Adrenal gland (tissue), 12 donors: ENCODE data around the gene RESF1. TPM values are rescaled to one million over a fixed set of nuclear protein-coding genes. Genes with fewer than 3 reads are reported as not detected.

Experiments used
- DNase-seq, 7 donors: peaks; one replicate each; pipeline ENCODE4 v3.0.0-alpha.2; 2019 to 2020
- H3K27ac ChIP-seq, 5 donors: fragments of 200-600 bp; sonication (generic) in 4 of 5; 1 replicate in 3 of 5; 2 replicates in 2 of 5; pipeline versions ENCODE4 v1.5.1 to v1.8.0; 2016 to 2020; ENCODE audit warnings: mild to moderate bottlenecking in 1 of 5
- H3K27me3 ChIP-seq: fragments of 200-600 bp; 2 replicates; pipeline ENCODE4 v1.8.0; 2021
- H3K36me3 ChIP-seq, 2 donors: fragments of 200-600 bp; replicated peaks in 1 of 2; 1 replicate in 1 of 2; 2 replicates in 1 of 2; pipeline versions ENCODE4 v1.5.1 to v1.8.0; 2018 to 2022
- H3K4me1 ChIP-seq, 2 donors: fragments of 200-600 bp; replicated peaks in 1 of 2; 1 replicate in 1 of 2; 2 replicates in 1 of 2; pipeline versions ENCODE4 v1.5.1 to v1.8.0; 2018 to 2021
- H3K4me3 ChIP-seq, 4 donors: fragments of 200-600 bp; sonication (generic) in 3 of 4; one replicate each; pipeline ENCODE4 v1.5.1; 2016 to 2018
- H3K9me3 ChIP-seq, 3 donors: fragments of 200-600 bp; sonication (generic) in 1 of 3; replicated peaks in 1 of 3; 1 replicate in 2 of 3; 2 replicates in 1 of 3; pipeline versions ENCODE4 v1.5.1 to v1.8.0; 2016 to 2021
- CTCF ChIP-seq, 6 experiments: fragments of 450-650 bp in 4 of 6; fragments of 200-600 bp in 2 of 6; sonication (generic) in 1 of 6; IDR thresholded peaks; 1 replicate in 5 of 6; 2 replicates in 1 of 6; pipeline versions ENCODE4 v1.5.1 to v1.8.0; 2016 to 2021; ENCODE audit warnings: antibody characterized with exemption in 6 of 6, mild to moderate bottlenecking in 2 of 6, moderate library complexity in 1 of 6
- POLR2A ChIP-seq, 2 donors: fragments of 450-650 bp; IDR thresholded peaks; one replicate each; pipeline ENCODE4 v1.6.1; 2017; ENCODE audit warnings: antibody characterized with exemption in 2 of 2, mild to moderate bottlenecking in 2 of 2, moderate library complexity in 1 of 2
- WGBS, 4 donors: extraction: QIAGEN DNeasy Blood & Tissue Kit in 2 of 4; methylation state at CpG; one replicate each; pipeline versions ENCODE4 v1.1.5 to v1.1.7; 2013 to 2017; 5-methylcytosine and 5-hydroxymethylcytosine counted together
- intact Hi-C, 2 donors: fragments of 100-400 bp; cut with DNase I; formaldehyde crosslinking; loops; one replicate each; pipeline versions ENCODE4 v1.14.1 to v1.15.0; 2022 to 2023
- polyA plus RNA-seq, 3 donors: library from polyadenylated mRNA; stranded (reverse); fragments of 200-250 nt in 2 of 3; fragments of 350-450 nt in 1 of 3; fragmentation: Illumina TruSeq in 1 of 3; extraction: RNeasy Lipid Tissue Mini Kit (QIAGEN cat#74804) in 1 of 3; gene quantifications; one replicate each; pipeline ENCODE4 v1.2.3, GENCODE V29; 2013 to 2014
- total RNA-seq, 9 donors: library from RNA; depleted of rRNA in 4 of 9; stranded (reverse); fragments of >200 nt in 4 of 9; fragments of 120-200 nt in 1 of 9; fragmentation: NEBNext Ultra II Directional in 1 of 9; extraction: Animal tissue kit (Norgen Biotek cat#: 25700) in 1 of 9; gene quantifications; one replicate each; pipeline versions ENCODE4 v1.1.0 to v1.2.4, GENCODE V29; 2013 to 2023
- donor health status: healthy with polysubstance abuse.
- donor health status: Bipolar disorder and iron deficiency.
- donor health status: DM: yes; HTN: yes; CAD: no.
- donor health status: DM: no; HTN: no; CAD: no.
- donor health status: DM: no; HTN: no; CAD: no.
- donor health status: DM: yes; HTN: yes; CAD: no.

The RESF1 gene
- total and polyA plus RNA-seq, 12 donors: 8.2 to 83.0 (median 31.8) TPM

- DNase-seq: no peak
Measured at GRCh38 chr12:32003654-32004053, 44.4 kb downstream of the RESF1 start.

GRCh38 chr12:32005496-32006125, 46.4 kb downstream of the RESF1 start:
- WGBS, 4 donors: 51 to 56% (median 54%) methylated on average over 11 of the region's 11 CpGs
- Histone ChIP-seq H3K9me3 (no peaks in the 10 kb centered on the region), H3K36me3 (peaks cover 0 to 9% of the 10 kb centered on the region in 2 donors), H3K4me1 (no peaks in the 10 kb centered on the region), H3K27me3 (no peaks in the 10 kb centered on the region), H3K27ac (no peak overlapping the region), H3K4me3 (no peak overlapping the region)
- TF ChIP-seq CTCF (IDR thresholded peaks at IDR 0.05) (no peak), POLR2A (IDR thresholded peaks at IDR 0.05) (no peak)
- no peak for DNase-seq
- intact Hi-C loops: no loop called here

More at GRCh38 chr12:32003654-32004053, 44.4 kb downstream of the RESF1 start:
- Histone ChIP-seq H3K27me3 (no peaks in the 10 kb centered on the region), H3K4me1 (no peaks in the 10 kb centered on the region), H3K9me3 (no peaks in the 10 kb centered on the region), H3K36me3 (peaks cover 0 to 19% of the 10 kb centered on the region in 2 donors), H3K4me3 (no peak overlapping the region), H3K27ac (no peak overlapping the region)
- no peak for TF ChIP-seq CTCF (IDR thresholded peaks at IDR 0.05)
- no peak for TF ChIP-seq POLR2A (IDR thresholded peaks at IDR 0.05)
- WGBS, 4 donors: 91 to 100% (median 100%) methylated on average over 1 of the region's 1 CpG
- intact Hi-C loops: no loop called here

Other genes with a start within 250 kb of the RESF1 start
- gene AMN1, start 230.4 kb upstream of the RESF1 start, total RNA-seq: 10 to 100 TPM in 7 of 9 donors, 1 to 10 TPM in 2; 9.3 to 36.7 (median 15.5) TPM
- 10 to 100 TPM in 1 of 3 donors, 1 to 10 TPM in 2; 7.2 to 13.9 (median 8.9) TPM for gene AMN1, start 230.4 kb upstream of the RESF1 start, polyA plus RNA-seq
- gene BICD1, start 147.4 kb downstream of the RESF1 start, total RNA-seq: 10 to 100 TPM in 4 of 9 donors, 1 to 10 TPM in 5; 2.9 to 18.2 (median 9.7) TPM
- gene BICD1, start 147.4 kb downstream of the RESF1 start, polyA plus RNA-seq: 1 to 10 TPM; 5.4 to 9.6 (median 9.0) TPM